Small intestine (tissue), 7 donors: ENCODE data around the gene RASA2. TPM values are rescaled to one million over a fixed set of nuclear protein-coding genes. Genes with fewer than 3 reads are reported as not detected.

Source experiments
- DNase-seq, 2 donors: peaks; one replicate each; pipeline versions ENCODE4 v3.0.0 to v3.0.0-alpha.2; 2013
- FAIRE-seq: peaks from 2 replicates; lab custom pipeline; 2012; peaks lifted over from hg19 to GRCh38; lab: Jason Lieb, UNC
- H3K27ac ChIP-seq, 3 donors: one replicate each; pipeline ENCODE4 v1.5.1; 2013; ENCODE audit warnings: low read length in 2 of 3, mild to moderate bottlenecking in 2 of 3, control low read depth in 1 of 3, inconsistent platforms in 1 of 3, low read depth in 1 of 3, moderate library complexity in 1 of 3
- H3K27me3 ChIP-seq, 3 donors: one replicate each; pipeline ENCODE4 v1.6.1; 2013; ENCODE audit warnings: low read length in 3 of 3, inconsistent platforms in 1 of 3; ENCODE audit not compliant: control insufficient read depth in 3 of 3, insufficient read depth in 3 of 3
- H3K36me3 ChIP-seq, 3 donors: one replicate each; pipeline ENCODE4 v1.6.1; 2013; ENCODE audit warnings: low read length in 3 of 3, inconsistent platforms in 1 of 3, low read depth in 1 of 3, mild to moderate bottlenecking in 1 of 3, moderate library complexity in 1 of 3; ENCODE audit not compliant: control insufficient read depth in 3 of 3, insufficient read depth in 2 of 3
- H3K4me1 ChIP-seq, 3 donors: one replicate each; pipeline ENCODE4 v1.6.1; 2013; ENCODE audit warnings: low read length in 2 of 3, inconsistent platforms in 1 of 3, low read depth in 1 of 3, mild to moderate bottlenecking in 1 of 3, moderate library complexity in 1 of 3; ENCODE audit not compliant: control insufficient read depth in 3 of 3, insufficient read depth in 2 of 3
- H3K4me3 ChIP-seq, 3 donors: one replicate each; pipeline ENCODE4 v1.5.1; 2013; ENCODE audit warnings: low read length in 3 of 3, control low read depth in 1 of 3, inconsistent platforms in 1 of 3, low read depth in 1 of 3, mild to moderate bottlenecking in 1 of 3, moderate library complexity in 1 of 3
- H3K9me3 ChIP-seq, 2 donors: one replicate each; pipeline ENCODE4 v1.6.1; 2013; ENCODE audit warnings: low read depth in 1 of 2, low read length in 1 of 2; ENCODE audit not compliant: control insufficient read depth in 2 of 2, insufficient read depth in 1 of 2
- whole genome bisulfite sequencing, 3 donors: extraction: QIAGEN DNeasy Blood & Tissue Kit; methylation state at CpG; one replicate each; pipeline ENCODE4 v1.1.7; 2013; 5-methylcytosine and 5-hydroxymethylcytosine counted together
- polyA plus RNA-seq, 4 donors: library from polyadenylated mRNA; stranded (reverse) in 3 of 4; unstranded in 1 of 4; fragments of 200-250 nt in 3 of 4; fragments of 120-200 nt in 1 of 4; gene quantifications; one replicate each; pipeline versions ENCODE4 v1.2.1 to v1.2.3, GENCODE V29; 2013
- donor health status: healthy with polysubstance abuse.
- donor health status: control.
- donor health status: control.
- donor health status: Bipolar disorder and iron deficiency.
- donor health status: healthy.

The RASA2 gene
- polyA plus RNA-seq, 4 donors = 3.8 to 17.1 (median 4.4) TPM

DNA sequence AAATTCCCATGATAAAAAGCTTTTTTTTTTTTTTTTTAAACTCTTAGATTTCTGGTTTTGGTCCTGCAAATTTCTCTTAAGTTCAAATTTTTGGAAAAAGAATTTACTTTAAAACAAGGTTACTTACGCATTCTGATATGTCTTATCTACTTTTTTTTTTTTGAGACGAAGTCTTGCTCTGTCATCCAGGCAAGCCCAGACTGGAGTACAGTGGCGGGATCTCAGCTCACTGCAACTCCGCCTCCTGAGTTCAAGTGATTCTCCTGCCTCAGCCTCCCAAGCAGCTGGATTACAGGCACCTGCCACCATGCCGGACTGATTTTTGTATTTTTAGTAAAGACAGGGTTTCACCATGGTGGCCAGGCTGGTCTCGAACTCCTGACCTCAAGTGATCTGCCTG, 83.2 kb downstream of the RASA2 start:
- H3K27ac ChIP-seq = no peak overlapping the region
- H3K36me3 ChIP-seq = peaks cover 2 to 8% (median 4%) of the 10 kb centered on the region in 3 donors
- 95 to 96% (median 96%) methylated on average over 6 of the region's 6 CpGs for WGBS, 3 donors
- no peaks in the 10 kb centered on the region for H3K9me3 ChIP-seq
- FAIRE-seq (no peak), DNase-seq (no peak)
- H3K27me3 ChIP-seq = no peaks in the 10 kb centered on the region
- no peaks in the 10 kb centered on the region for H3K4me1 ChIP-seq
- no peak overlapping the region for H3K4me3 ChIP-seq

DNA sequence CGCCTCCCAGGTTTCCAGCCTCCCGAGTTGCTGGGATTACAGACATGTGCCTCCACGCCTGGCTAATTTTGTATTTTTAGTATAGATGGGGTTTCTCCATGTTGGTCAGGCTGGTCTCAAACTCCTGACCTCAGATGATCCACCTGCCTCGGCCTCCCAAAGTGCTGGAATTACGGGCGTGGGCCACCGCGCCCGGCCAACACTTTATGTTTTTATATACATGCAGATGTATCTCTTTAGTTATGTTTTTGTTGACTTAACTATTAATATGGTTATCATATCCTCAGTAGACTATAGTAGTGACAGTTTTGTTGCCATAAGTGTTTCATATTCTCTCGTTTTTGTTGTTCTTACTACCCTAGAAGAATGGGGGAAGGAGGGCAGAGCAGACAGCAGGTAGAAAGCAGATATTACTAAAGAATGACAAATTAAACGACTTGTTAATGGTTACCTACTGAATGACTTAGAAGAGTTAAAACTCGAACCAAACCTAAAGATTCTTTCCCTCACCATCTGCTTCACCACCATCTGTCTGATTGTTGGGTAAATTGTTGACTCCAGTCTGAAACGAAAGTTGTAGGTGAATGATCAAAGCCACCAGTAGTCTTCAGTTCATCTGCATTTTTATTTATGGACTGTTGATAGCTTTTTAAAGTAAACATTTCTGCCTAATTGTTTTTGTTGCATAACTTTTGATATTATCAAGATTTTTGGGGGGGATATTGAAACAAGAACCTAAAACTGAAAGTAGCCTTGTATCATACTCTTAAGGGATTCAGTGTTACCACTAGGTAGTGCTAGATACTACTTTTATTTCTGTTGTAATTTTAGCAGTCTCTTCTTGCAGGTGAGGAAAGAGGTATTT, 89.3 kb downstream of the RASA2 start:
- no peaks in the 10 kb centered on the region for H3K4me1 ChIP-seq
- no peaks in the 10 kb centered on the region for H3K27me3 ChIP-seq
- no peaks in the 10 kb centered on the region for H3K9me3 ChIP-seq
- H3K36me3 ChIP-seq = peaks cover 2 to 11% (median 7%) of the 10 kb centered on the region in 3 donors
- H3K4me3 ChIP-seq = no peak overlapping the region
- DNase-seq = peak; percentile 36 to 37
- 73 to 78% (median 73%) methylated on average over 13 of the region's 13 CpGs for WGBS, 3 donors
- peak overlapping the region in 1 of 3 donors; percentile 20 for H3K27ac ChIP-seq
- no peak for FAIRE-seq

DNA sequence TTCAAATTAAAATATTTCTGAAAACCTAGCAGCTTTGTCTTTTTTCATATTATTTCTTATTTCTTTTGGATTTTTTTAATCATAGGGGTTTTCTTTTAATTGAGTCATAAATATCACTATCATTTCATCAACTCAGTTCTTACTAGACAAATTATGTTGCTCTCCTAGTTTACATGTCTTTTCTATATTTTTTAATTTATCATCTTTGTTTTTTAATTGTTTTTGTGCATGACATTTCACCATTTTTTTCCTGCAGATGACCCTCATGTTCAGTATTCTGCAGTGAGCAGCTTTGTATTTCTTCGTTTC, 89.9 kb downstream of the RASA2 start:
- H3K27me3 ChIP-seq = no peaks in the 10 kb centered on the region
- DNase-seq (no peak), FAIRE-seq (peak; percentile 74)
- H3K36me3 ChIP-seq = peaks cover 0 to 12% (median 11%) of the 10 kb centered on the region in 3 donors
- H3K27ac ChIP-seq = no peak overlapping the region
- 98 to 100% (median 98%) methylated on average over 1 of the region's 1 CpG for WGBS, 3 donors
- H3K4me1 ChIP-seq = no peaks in the 10 kb centered on the region
- H3K4me3 ChIP-seq = no peak overlapping the region
- no peaks in the 10 kb centered on the region for H3K9me3 ChIP-seq

DNA sequence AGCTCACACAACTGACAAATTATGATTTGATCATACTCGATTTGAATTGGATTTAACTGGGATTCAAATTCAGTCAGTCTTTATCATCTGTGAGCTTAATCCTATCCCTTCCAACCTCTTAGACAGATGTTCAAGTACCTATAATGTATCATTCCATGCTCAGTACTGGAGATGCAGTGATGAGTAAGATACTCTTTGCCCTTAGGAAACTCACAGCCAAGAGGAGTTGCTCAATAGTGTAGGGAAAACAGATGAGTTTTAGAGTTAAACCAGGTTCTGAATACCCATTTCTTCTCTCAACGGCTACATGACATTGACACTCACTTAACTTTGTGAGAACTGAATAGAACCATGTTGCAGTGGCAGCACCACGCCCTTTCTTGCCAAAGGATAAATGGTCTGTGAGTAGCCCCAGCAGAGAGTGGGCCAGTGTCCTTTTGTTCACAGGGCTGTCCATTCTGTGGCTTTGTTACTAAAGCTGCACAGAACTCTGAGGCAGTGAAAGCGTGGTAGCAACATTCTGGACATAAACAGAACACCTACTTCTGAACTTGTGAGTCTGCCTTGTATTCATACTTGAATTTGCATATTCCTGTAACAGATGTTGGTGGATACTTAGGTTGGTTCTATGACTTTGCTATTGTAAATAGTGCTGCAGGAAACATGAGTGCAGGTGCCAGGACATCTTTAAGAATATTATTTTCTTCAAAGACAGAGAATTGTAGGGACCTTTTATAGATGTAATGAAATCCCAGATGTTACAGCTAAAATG, 91.6 kb downstream of the RASA2 start:
- Histone ChIP-seq H3K4me3 (no peak overlapping the region), H3K27me3 (no peaks in the 10 kb centered on the region), H3K4me1 (no peaks in the 10 kb centered on the region), H3K36me3 (peaks cover 0 to 13% (median 8%) of the 10 kb centered on the region in 3 donors), H3K9me3 (no peaks in the 10 kb centered on the region), H3K27ac (peak overlapping the region in 1 of 3 donors; percentile 20)
- WGBS, 3 donors = 72 to 84% (median 82%) methylated on average over 4 of the region's 4 CpGs
- peak; percentile 15 to 42 for DNase-seq
- FAIRE-seq = no peak

DNA sequence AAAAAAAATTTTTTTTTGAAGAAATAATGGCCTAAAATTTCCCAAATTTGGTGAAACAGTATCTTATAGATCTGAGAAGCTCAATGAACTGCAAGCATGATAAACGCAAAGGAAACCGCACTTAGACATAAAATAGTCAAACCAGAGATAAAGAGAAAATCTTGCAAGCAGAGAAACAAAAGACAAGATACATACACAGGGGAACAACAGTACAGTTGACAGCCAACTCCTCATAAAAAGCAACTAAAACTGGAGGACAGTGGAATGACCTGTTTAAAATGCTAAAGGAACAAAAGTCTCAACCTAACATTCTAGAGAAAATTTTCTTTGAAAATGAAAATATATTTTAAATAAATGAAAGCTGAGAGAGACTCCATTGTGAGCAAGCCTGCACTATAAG, 107.5 kb downstream of the RASA2 start:
- FAIRE-seq = no peak
- no peak for DNase-seq

DNA sequence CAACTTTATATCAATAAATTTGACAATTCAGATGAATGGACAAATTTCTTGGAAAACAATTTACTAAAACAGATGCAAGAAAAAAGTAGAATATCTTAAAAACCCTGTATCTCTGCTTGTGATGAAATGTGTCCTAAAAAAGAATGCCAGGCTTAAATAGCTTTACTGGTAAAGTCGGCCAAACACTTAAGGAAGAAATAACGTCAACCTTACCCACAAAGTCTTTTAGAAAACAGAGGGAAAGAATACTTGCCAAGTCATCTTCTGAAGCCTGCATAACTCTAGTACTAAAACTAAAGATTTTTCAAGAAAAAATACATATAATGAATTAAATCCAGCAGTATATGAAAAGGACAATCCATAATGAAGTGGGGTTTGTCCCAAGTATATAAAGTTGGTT, 111.1 kb downstream of the RASA2 start:
- no peak overlapping the region for H3K4me3 ChIP-seq
- peaks cover 0 to 28% of the 10 kb centered on the region in 2 donors for H3K9me3 ChIP-seq
- H3K27me3 ChIP-seq = no peaks in the 10 kb centered on the region
- no peak for DNase-seq
- 87 to 96% (median 94%) methylated on average over 2 of the region's 2 CpGs for WGBS, 3 donors
- peaks cover 4 to 20% (median 11%) of the 10 kb centered on the region in 3 donors for H3K36me3 ChIP-seq
- H3K4me1 ChIP-seq = no peaks in the 10 kb centered on the region
- H3K27ac ChIP-seq = no peak overlapping the region
- FAIRE-seq = no peak

More for the DNA sequence above, 107.5 kb downstream of the RASA2 start:
- Histone ChIP-seq H3K4me1 (no peaks in the 10 kb centered on the region), H3K9me3 (peaks cover 0 to 10% of the 10 kb centered on the region in 2 donors), H3K4me3 (no peak overlapping the region), H3K27ac (no peak overlapping the region), H3K36me3 (peaks cover 7 to 18% (median 16%) of the 10 kb centered on the region in 3 donors), H3K27me3 (no peaks in the 10 kb centered on the region)
- 96 to 100% (median 99%) methylated on average over 2 of the region's 2 CpGs for WGBS, 3 donors

DNA sequence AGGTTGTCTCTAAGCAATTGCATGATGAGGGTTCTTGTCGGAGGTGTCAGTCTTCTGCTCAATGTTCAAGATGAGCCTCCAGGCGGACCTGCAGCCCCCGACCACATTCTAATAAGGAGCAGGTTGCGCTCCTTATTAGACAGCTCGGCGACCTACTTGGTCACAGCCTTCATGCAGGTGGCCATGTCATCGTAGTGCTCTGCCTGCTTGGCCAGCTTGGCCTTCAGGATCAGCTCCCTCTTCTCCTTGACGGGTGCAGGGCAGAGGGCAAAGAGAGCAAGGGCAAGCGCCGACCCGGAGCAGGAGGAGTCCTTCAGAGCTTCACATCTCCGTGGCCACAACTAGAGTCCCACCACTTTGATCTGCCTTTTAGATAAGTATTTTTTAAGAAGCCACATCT, 113.5 kb downstream of the RASA2 start:
- DNase-seq = no peak
- Histone ChIP-seq H3K4me3 (no peak overlapping the region), H3K27me3 (no peaks in the 10 kb centered on the region), H3K27ac (no peak overlapping the region), H3K4me1 (no peaks in the 10 kb centered on the region), H3K9me3 (peaks cover 0 to 22% of the 10 kb centered on the region in 2 donors), H3K36me3 (peaks cover 2 to 17% (median 6%) of the 10 kb centered on the region in 3 donors)
- no peak for FAIRE-seq
- 97 to 99% (median 97%) methylated on average over 12 of the region's 12 CpGs for WGBS, 3 donors

DNA sequence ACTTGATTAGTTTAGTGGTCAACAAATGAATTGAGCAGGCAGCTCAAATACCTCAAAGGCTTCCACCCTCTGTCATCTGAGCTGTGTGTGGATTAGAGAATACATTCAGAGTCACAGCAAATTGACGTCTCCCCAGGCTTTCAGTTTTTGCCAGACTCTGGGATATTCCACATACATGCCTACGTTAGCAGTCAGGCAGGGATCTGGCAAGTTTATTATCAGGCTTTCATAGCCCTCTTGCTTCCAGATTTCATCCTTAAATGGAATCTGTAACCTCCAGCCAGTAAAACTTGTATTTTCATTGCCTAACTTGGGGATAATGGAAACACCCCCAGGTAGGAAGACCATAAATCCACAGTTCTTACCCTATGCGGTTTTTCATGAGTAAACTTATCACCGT, 115.9 kb downstream of the RASA2 start:
- Histone ChIP-seq H3K36me3 (peaks cover 0 to 13% (median 0%) of the 10 kb centered on the region in 3 donors), H3K9me3 (peaks cover 0 to 19% of the 10 kb centered on the region in 2 donors), H3K4me3 (no peak overlapping the region), H3K27ac (no peak overlapping the region), H3K4me1 (no peaks in the 10 kb centered on the region), H3K27me3 (no peaks in the 10 kb centered on the region)
- 95 to 97% (median 96%) methylated on average over 4 of the region's 4 CpGs for WGBS, 3 donors
- no peak for DNase-seq
- FAIRE-seq = no peak
